HG02870 (cell line): ENCODE data around the gene RRP15.

Source experiments
- ATAC-seq: cut with Tn5 transposase; IDR thresholded peaks from one replicate; pipeline ENCODE4 v1.9.1; 2021; ENCODE audit warnings: mild to moderate bottlenecking, moderate library complexity; ENCODE audit not compliant: unreplicated experiment

RRP15 gene

GRCh38 chr1:218332416-218332815, 47.3 kb downstream of the RRP15 start:
- no peak for ATAC-seq

- no peak for ATAC-seq
Observed at GRCh38 chr1:218336328-218336727, 51.2 kb downstream of the RRP15 start.

GRCh38 chr1:218339267-218339831, 54.3 kb downstream of the RRP15 start:
- ATAC-seq, result peak; percentile 68

- no peak for ATAC-seq
Observed at GRCh38 chr1:218341325-218341724, 56.2 kb downstream of the RRP15 start.

DNA sequence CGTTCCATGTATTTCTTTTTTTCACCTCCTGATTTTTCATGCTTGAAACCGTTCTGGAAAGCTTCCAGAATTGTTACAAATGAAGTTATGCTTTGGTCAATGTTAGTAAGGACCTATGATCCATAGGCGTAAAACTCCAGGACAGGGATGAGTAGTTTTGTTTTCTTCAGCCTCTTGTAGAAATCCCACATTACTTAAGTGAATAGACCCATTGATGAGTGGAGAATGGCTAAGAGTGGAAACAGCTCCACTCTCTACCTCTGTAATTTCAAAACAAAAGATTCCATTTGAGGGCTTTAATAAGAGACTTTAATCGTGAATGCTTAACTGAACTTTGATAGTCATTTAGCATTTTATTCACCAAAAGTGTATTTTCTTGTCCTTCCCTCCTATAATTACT, 57.0 kb downstream of the RRP15 start:
- no peak for ATAC-seq

- peak; percentile 27 for ATAC-seq
Observed at GRCh38 chr1:218344814-218345672, 60.0 kb downstream of the RRP15 start, which contains the start of gene TGFB2. TSS of gene TGFB2 (plus strand) at chr1:218345336. CDS start at chr1:218346702, 1,366 bp downstream.

- peak; percentile 43 for ATAC-seq
Observed at GRCh38 chr1:218345673-218346390, 60.7 kb downstream of the RRP15 start.

DNA sequence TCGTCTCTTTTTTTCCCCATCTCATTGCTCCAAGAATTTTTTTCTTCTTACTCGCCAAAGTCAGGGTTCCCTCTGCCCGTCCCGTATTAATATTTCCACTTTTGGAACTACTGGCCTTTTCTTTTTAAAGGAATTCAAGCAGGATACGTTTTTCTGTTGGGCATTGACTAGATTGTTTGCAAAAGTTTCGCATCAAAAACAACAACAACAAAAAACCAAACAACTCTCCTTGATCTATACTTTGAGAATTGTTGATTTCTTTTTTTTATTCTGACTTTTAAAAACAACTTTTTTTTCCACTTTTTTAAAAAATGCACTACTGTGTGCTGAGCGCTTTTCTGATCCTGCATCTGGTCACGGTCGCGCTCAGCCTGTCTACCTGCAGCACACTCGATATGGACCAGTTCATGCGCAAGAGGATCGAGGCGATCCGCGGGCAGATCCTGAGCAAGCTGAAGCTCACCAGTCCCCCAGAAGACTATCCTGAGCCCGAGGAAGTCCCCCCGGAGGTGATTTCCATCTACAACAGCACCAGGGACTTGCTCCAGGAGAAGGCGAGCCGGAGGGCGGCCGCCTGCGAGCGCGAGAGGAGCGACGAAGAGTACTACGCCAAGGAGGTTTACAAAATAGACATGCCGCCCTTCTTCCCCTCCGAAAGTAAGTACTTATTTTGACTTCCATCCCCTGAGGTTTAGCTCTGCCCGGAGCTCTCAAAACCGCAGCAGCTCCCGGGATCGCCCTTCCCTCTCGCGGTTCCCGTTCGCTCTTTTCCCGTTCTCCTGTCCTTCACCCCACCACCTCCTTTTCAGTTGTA, 61.5 kb downstream of the RRP15 start:
- no peak for ATAC-seq

- no peak for ATAC-seq
Observed at GRCh38 chr1:218347336-218347722, 62.2 kb downstream of the RRP15 start.

GRCh38 chr1:218347723-218348627, 62.9 kb downstream of the RRP15 start:
- no peak for ATAC-seq

- no peak for ATAC-seq
Observed at GRCh38 chr1:218348628-218349071, 63.6 kb downstream of the RRP15 start.

DNA sequence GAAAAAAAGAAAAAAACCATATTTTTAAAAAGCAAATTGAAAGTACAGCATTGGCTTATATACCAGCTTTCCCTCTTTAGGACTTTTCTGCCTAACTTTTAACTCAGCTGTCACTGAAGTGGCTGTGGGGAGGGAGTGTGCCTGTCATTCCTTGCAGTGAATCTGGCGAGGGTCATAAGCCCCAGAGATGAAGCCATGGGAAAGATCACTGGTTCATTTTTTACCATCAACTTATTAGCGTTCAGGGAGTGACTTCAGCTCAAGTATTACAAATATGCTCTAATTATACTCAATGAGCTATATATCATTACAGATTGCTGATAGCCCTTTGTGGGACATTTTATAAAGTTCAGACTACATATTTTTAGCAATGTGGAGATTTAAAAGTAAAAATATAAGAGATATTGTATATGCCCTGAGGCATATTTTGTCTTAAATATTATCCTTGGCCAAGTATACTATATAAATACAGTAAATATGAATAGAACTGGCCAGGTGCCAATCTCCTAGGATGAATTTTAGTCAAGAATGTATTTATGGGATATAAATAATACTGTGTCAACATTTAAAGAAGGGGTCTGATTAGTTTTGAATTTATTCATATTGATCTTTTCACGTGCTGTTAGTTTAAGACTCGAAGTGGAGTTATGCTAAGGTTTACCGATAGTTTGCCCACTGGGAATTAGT, 64.4 kb downstream of the RRP15 start:
- ATAC-seq, result no peak

DNA sequence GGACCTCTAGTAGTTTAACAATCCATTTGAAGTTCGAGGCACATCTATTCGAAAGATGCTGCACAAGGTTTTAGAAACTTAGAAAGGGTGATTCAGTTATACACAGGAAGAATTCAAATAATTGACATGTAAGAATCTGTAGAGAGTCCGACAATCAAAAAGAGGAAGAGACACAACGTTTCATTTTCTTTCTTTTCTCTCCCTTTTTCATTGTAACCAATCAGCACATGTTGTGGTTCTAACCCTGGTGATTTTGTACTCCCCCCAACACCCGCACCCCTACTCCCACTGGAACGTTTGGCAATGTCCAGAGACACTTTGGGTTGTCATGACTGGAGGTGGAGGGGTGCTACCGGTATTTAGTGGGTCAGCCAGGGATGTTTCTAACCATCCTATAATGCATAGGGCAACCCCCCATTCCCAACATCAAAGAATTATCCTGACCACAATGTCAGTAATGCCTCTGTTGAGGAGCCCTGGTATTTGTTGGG, 65.0 kb downstream of the RRP15 start:
- no peak for ATAC-seq

DNA sequence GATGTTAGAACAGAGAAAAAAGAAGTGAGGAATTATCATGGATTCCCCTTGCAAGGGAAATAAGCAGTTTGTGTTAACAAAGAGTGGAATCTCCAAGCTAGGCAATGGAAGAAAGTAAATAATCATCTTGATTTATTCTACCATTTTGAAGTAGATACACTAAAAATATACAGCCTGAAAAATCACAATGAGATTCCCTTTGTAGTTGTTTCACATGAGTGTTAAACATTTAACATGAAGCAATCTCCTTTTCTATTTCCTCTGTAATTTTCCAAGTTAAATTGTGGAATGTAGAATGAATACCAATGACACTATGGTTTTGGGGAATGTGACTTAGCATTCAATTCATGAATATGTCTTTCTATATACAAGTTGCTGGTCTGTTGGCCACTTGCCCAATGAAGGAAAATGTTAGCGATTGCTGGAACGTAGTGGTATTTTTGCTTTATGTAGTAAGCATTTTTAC, 65.7 kb downstream of the RRP15 start:
- ATAC-seq, result no peak

GRCh38 chr1:218351391-218352074, 66.4 kb downstream of the RRP15 start:
- peak; percentile 56 for ATAC-seq

- no peak for ATAC-seq
Observed at GRCh38 chr1:218352075-218352438, 67.0 kb downstream of the RRP15 start.

DNA sequence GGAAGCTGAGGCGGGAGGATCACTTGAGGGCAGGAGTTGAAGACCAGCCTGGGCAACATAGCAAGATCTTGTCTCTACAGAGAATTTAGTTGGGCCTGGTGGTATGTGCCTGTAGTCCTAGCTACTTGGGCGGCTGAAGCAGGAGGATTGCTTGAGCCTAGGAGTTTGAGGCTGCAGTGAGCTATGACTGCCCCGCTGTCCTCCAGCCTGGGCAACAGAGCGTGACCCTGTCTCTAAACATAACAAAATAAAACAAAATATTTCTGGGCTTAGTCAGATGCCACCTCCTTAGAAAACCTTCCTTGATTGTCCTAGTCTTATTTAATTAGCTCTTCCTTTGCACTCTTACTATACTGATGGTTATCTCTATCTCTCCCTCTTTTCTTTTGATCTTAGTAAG, 68.6 kb downstream of the RRP15 start:
- no peak for ATAC-seq

DNA sequence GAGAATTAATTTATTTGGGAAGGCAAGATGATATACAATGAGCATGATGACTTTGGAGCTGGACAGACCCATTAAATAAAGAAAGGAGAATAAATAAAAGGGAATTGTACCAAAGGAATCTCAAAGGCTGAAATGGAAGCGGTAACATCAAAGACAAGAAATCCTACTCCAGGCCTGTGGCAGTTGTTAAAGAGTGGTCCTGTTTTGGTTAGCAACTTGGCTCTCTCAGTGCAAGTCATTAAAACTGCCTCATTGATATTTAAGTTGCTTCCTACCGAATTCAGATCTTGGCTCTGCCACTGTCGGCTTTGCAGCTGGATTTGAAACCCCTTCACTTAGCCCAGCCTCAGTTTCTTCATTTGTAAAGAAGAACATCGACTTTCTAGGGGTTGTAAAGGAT, 70.2 kb downstream of the RRP15 start:
- no peak for ATAC-seq
